GM10248 (cell line): ENCODE measurements around the gene COQ10B.
"Not testable (repeated sequence)": the region's sequence is repeated elsewhere in the genome, so short reads cannot be mapped to it uniquely, and the experiment has no call there.

Source experiments
- CTCF ChIA-PET: fragments of 300-600 bp; sonication (Branson Sonifier 250); formaldehyde crosslinking; extraction: SDS; loops from one replicate; lab custom pipeline; 2021; ENCODE audit warnings: antibody characterized with exemption; lab: Yijun Ruan, JAX
- POLR2A ChIA-PET: fragments of 350-650 bp; sonication (Branson Sonifier 250); formaldehyde crosslinking; extraction: SDS; loops from one replicate; lab custom pipeline; 2020; ENCODE audit warnings: antibody characterized with exemption; lab: Yijun Ruan, JAX
- DNase-seq: peaks from one replicate; pipeline ENCODE4 v3.0.0; 2012; ENCODE audit errors: extremely low spot score
- TF ChIP-seq, protein P1 (sequence below): IDR thresholded peaks from 2 replicates; pipeline ENCODE4 v1.5.1; 2012; ENCODE audit warnings: mild to moderate bottlenecking, low read depth; ENCODE audit errors: extremely low read depth, missing control alignments, control extremely low read depth

The COQ10B gene

GRCh38 chr2:197445746-197446145, 7.6 kb upstream of the COQ10B start:
- ChIA-PET POLR2A (no interaction called here), CTCF (no interaction called here)
- TF ChIP-seq, protein P1, sequence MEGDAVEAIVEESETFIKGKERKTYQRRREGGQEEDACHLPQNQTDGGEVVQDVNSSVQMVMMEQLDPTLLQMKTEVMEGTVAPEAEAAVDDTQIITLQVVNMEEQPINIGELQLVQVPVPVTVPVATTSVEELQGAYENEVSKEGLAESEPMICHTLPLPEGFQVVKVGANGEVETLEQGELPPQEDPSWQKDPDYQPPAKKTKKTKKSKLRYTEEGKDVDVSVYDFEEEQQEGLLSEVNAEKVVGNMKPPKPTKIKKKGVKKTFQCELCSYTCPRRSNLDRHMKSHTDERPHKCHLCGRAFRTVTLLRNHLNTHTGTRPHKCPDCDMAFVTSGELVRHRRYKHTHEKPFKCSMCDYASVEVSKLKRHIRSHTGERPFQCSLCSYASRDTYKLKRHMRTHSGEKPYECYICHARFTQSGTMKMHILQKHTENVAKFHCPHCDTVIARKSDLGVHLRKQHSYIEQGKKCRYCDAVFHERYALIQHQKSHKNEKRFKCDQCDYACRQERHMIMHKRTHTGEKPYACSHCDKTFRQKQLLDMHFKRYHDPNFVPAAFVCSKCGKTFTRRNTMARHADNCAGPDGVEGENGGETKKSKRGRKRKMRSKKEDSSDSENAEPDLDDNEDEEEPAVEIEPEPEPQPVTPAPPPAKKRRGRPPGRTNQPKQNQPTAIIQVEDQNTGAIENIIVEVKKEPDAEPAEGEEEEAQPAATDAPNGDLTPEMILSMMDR = no peak

DNA sequence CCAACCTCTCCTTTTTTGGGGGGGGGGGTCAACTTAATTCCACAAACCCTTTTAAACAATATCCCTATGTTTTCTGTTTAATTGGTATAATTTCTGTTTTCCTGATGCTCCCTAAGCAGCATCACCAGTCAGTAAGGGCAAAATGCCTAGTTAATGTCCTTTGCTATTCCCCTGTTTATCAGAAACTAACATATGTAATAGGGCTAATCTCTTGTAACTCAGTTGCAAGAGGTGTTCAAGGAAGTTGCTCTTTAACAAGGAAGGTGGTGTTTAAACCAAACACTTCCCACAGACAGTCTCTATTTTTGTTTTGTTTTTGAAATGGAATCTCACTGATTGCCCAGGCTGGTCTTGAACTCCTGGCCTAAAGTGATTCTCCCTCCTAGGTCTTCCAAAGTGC, 6.5 kb upstream of the COQ10B start:
- DNase-seq = no peak
- POLR2A ChIA-PET = no interaction called here
- CTCF ChIA-PET = no interaction called here
- TF ChIP-seq, protein P1 = no peak

More at GRCh38 chr2:197445746-197446145, 7.6 kb upstream of the COQ10B start:
- no peak for DNase-seq

GRCh38 chr2:197450465-197450864, 2.9 kb upstream of the COQ10B start:
- no peak for DNase-seq
- POLR2A ChIA-PET = interaction anchor here (0.6 to 1.1 kb wide), 3 partner anchors 16 to 29 kb away, joined by 3 to 4 read pairs (median 4); partner anchors contain the start of gene SF3B1
- CTCF ChIA-PET = interaction anchor here (0.8 to 6.5 kb wide), 3 partner anchors 8 to 12 kb away, joined by 3 to 45 read pairs (median 6); partner anchors contain the start of gene SF3B1
- TF ChIP-seq, protein P1 = no peak

- POLR2A ChIA-PET = interaction anchor here (1.1 kb wide), 1 partner anchor 16 kb away, joined by 4 read pairs; the partner anchor contains the start of gene SF3B1
- CTCF ChIA-PET = interaction anchor here (0.8 to 6.5 kb wide), 5 partner anchors 9 to 24 kb away, joined by 3 to 45 read pairs (median 4); partner anchors contain the start of gene SF3B1
- not testable (repeated sequence) for DNase-seq
Measured at GRCh38 chr2:197450935-197451358, 2.4 kb upstream of the COQ10B start.

GRCh38 chr2:197452754-197453122, 614 bp upstream of the COQ10B start:
- TF ChIP-seq, protein P1 = no peak
- ChIA-PET CTCF (interaction anchor here (0.7 to 6.5 kb wide), 9 partner anchors 8 to 23 kb away, joined by 3 to 45 read pairs (median 4); partner anchors contain the start of gene SF3B1), POLR2A (interaction anchor here (0.5 to 1.6 kb wide), 14 partner anchors 12 to 500 kb away, joined by 3 to 15 read pairs (median 4); partner anchors contain the start of genes HSPD1, HSPE1 and SF3B1)
- no peak for DNase-seq

DNA sequence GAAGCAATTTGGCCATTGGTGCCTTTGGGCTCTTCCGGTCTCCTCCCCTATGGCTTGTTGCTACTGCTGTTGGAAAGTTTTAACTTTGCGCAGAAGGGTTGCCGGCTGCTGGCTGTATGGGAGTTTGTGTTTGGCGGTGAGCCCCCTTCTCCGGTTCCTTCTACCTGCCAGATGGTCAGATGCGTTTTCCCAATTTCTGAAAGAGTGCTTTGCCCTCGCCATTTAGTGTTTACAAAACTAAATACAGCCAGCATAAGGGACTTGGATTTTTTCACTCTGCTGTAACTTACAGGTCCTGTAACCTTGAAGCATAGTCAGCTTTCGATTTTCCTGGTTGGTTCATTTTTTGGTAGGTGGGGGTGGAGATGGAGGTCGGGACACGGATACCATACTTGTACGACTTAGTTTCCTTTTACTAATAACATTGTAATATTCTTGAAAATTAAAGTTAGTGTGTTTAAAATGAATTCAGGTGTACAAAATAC, 604 bp downstream of the COQ10B start:
- CTCF ChIA-PET = interaction anchor here (1.0 to 6.5 kb wide), 3 partner anchors 16 to 22 kb away, joined by 3 to 45 read pairs (median 3); partner anchors contain the start of gene SF3B1
- POLR2A ChIA-PET = interaction anchor here (1.2 to 1.6 kb wide), 5 partner anchors 9 to 48 kb away, joined by 4 to 15 read pairs (median 10); partner anchors contain the start of genes HSPD1, HSPE1 and SF3B1
- TF ChIP-seq, protein P1 = no peak
- peak; percentile 64 for DNase-seq

- POLR2A ChIA-PET = no interaction called here
- DNase-seq = no peak
- TF ChIP-seq, protein P1 = no peak
- CTCF ChIA-PET = interaction anchor here (1.0 to 1.3 kb wide), 3 partner anchors 12 to 41 kb away, joined by 3 read pairs; no protein-coding TSS in a partner anchor
Measured at GRCh38 chr2:197454923-197455322, 1.6 kb downstream of the COQ10B start.
